HUES48 (cell line): ENCODE data around the gene DDX1.

Experiments
- H3K27ac ChIP-seq: one replicate; pipeline ENCODE4 v1.7.0; 2013; ENCODE audit warnings: low read depth, low read length, inconsistent platforms
- H3K27me3 ChIP-seq: 2 replicates; pipeline ENCODE4 v1.6.1; 2013; ENCODE audit warnings: mild to moderate bottlenecking, low read length; ENCODE audit not compliant: control insufficient read depth, insufficient read depth
- H3K36me3 ChIP-seq: 2 replicates; pipeline ENCODE4 v1.6.1; 2013; ENCODE audit warnings: low read length; ENCODE audit not compliant: control insufficient read depth, insufficient read depth
- H3K4me1 ChIP-seq: 2 replicates; pipeline ENCODE4 v1.6.1; 2013; ENCODE audit warnings: mild to moderate bottlenecking, low read length; ENCODE audit not compliant: control insufficient read depth, insufficient read depth
- H3K4me3 ChIP-seq: 2 replicates; pipeline ENCODE4 v1.5.1; 2013; ENCODE audit warnings: mild to moderate bottlenecking, low read depth, low read length
- H3K9ac ChIP-seq: 2 replicates; pipeline ENCODE4 v1.6.1; 2013; ENCODE audit warnings: mild to moderate bottlenecking, low read depth, low read length, moderate library complexity
- H3K9me3 ChIP-seq: 2 replicates; pipeline ENCODE4 v1.6.1; 2013; ENCODE audit warnings: low read length; ENCODE audit not compliant: control insufficient read depth, insufficient read depth

DDX1 gene

GRCh38 chr2:15563227-15564100 is 28.2 kb upstream of the DDX1 start:
- Histone ChIP-seq H3K36me3 (no peaks in the 10 kb centered on the region), H3K9me3 (no peaks in the 10 kb centered on the region), H3K27me3 (no peaks in the 10 kb centered on the region; the same call in 1 of the 2 replicates)

GRCh38 chr2:15565392-15565791 is 26.3 kb upstream of the DDX1 start:
- Histone ChIP-seq H3K9me3 (no peaks in the 10 kb centered on the region), H3K4me3 (no peak overlapping the region), H3K27ac (no peak overlapping the region), H3K4me1 (peaks cover 10% of the 10 kb centered on the region), H3K27me3 (no peaks in the 10 kb centered on the region; the same call in 1 of the 2 replicates), H3K36me3 (no peaks in the 10 kb centered on the region), H3K9ac (no peak overlapping the region)

More at GRCh38 chr2:15563227-15564100, 28.2 kb upstream of the DDX1 start:
- peaks cover 16% of the 10 kb centered on the region for H3K4me1 ChIP-seq
- no peak overlapping the region for H3K4me3 ChIP-seq
- H3K9ac ChIP-seq = no peak overlapping the region
- H3K27ac ChIP-seq = no peak overlapping the region

- H3K4me3 ChIP-seq = no peak overlapping the region
- no peak overlapping the region for H3K27ac ChIP-seq
- no peak overlapping the region for H3K9ac ChIP-seq
- no peaks in the 10 kb centered on the region for H3K9me3 ChIP-seq
- peaks cover 10% of the 10 kb centered on the region for H3K4me1 ChIP-seq
- H3K27me3 ChIP-seq = no peaks in the 10 kb centered on the region; the same call in 1 of the 2 replicates
- no peaks in the 10 kb centered on the region for H3K36me3 ChIP-seq
Measured at GRCh38 chr2:15565994-15566671, 25.5 kb upstream of the DDX1 start.

- Histone ChIP-seq H3K4me3 (no peak overlapping the region), H3K27me3 (no peaks in the 10 kb centered on the region; the same call in 1 of the 2 replicates), H3K9ac (no peak overlapping the region), H3K27ac (no peak overlapping the region), H3K36me3 (no peaks in the 10 kb centered on the region), H3K9me3 (no peaks in the 10 kb centered on the region), H3K4me1 (peaks cover 3% of the 10 kb centered on the region; the same call in 1 of the 2 replicates)
Measured at GRCh38 chr2:15566912-15567311, 24.8 kb upstream of the DDX1 start.

- Histone ChIP-seq H3K27me3 (no peaks in the 10 kb centered on the region; the same call in 1 of the 2 replicates), H3K4me1 (no peaks in the 10 kb centered on the region), H3K27ac (no peak overlapping the region), H3K4me3 (no peak overlapping the region), H3K9ac (no peak overlapping the region), H3K36me3 (no peaks in the 10 kb centered on the region), H3K9me3 (no peaks in the 10 kb centered on the region)
Measured at GRCh38 chr2:15568874-15569273, 22.8 kb upstream of the DDX1 start.

- no peaks in the 10 kb centered on the region; the same call in 1 of the 2 replicates for H3K27me3 ChIP-seq
- H3K9me3 ChIP-seq = no peaks in the 10 kb centered on the region
- H3K4me1 ChIP-seq = no peaks in the 10 kb centered on the region
- no peak overlapping the region for H3K4me3 ChIP-seq
- no peak overlapping the region for H3K9ac ChIP-seq
- H3K36me3 ChIP-seq = no peaks in the 10 kb centered on the region
- no peak overlapping the region for H3K27ac ChIP-seq
Measured at GRCh38 chr2:15570104-15570503, 21.6 kb upstream of the DDX1 start.

GRCh38 chr2:15571729-15572128 is 19.9 kb upstream of the DDX1 start:
- no peaks in the 10 kb centered on the region for H3K36me3 ChIP-seq
- H3K4me3 ChIP-seq = no peak overlapping the region
- H3K9me3 ChIP-seq = no peaks in the 10 kb centered on the region
- no peak overlapping the region for H3K9ac ChIP-seq
- H3K27me3 ChIP-seq = no peaks in the 10 kb centered on the region
- H3K27ac ChIP-seq = no peak overlapping the region
- no peaks in the 10 kb centered on the region for H3K4me1 ChIP-seq

GRCh38 chr2:15577071-15577735 is 14.5 kb upstream of the DDX1 start:
- no peak overlapping the region for H3K9ac ChIP-seq
- 0 out of 2 replicates have a peak, but pooled peaks cover 3% of the 10 kb centered on the region for H3K4me1 ChIP-seq
- H3K27me3 ChIP-seq = no peaks in the 10 kb centered on the region
- H3K27ac ChIP-seq = no peak overlapping the region
- H3K4me3 ChIP-seq = no peak overlapping the region
- H3K36me3 ChIP-seq = no peaks in the 10 kb centered on the region
- no peaks in the 10 kb centered on the region for H3K9me3 ChIP-seq

- H3K4me3 ChIP-seq = no peak overlapping the region
- H3K9me3 ChIP-seq = no peaks in the 10 kb centered on the region
- no peaks in the 10 kb centered on the region for H3K36me3 ChIP-seq
- no peak overlapping the region for H3K9ac ChIP-seq
- H3K27me3 ChIP-seq = no peaks in the 10 kb centered on the region
- no peak overlapping the region for H3K27ac ChIP-seq
- H3K4me1 ChIP-seq = 0 out of 2 replicates have a peak, but pooled peaks cover 3% of the 10 kb centered on the region
Measured at GRCh38 chr2:15579641-15580040, 12.0 kb upstream of the DDX1 start.

- H3K27me3 ChIP-seq = no peaks in the 10 kb centered on the region
- H3K9ac ChIP-seq = no peak overlapping the region
- no peak overlapping the region for H3K27ac ChIP-seq
- no peak overlapping the region for H3K4me3 ChIP-seq
- H3K9me3 ChIP-seq = no peaks in the 10 kb centered on the region
- no peaks in the 10 kb centered on the region for H3K36me3 ChIP-seq
- 0 out of 2 replicates have a peak, but pooled peaks cover 3% of the 10 kb centered on the region for H3K4me1 ChIP-seq
Measured at GRCh38 chr2:15580451-15580850, 11.2 kb upstream of the DDX1 start.
